ENCODE results near the gene UNC119B.

GRCh38 chr12:120684523-120684932 is 25.7 kb upstream of the UNC119B start:
- no peak for TF ChIP-seq POLR2A (IDR thresholded peaks at IDR 0.05; ENCODE audit: low read depth, low read length)
- no peak for TF ChIP-seq RCOR1 (IDR thresholded peaks at IDR 0.05; ENCODE audit: insufficient replicate concordance, low read length)
- TF ChIP-seq CTCF (conservative IDR thresholded peaks at IDR 0.05; ENCODE audit: low read depth, low read length), result no peak
- no peak for TF ChIP-seq BHLHE40 (IDR thresholded peaks at IDR 0.05; ENCODE audit: low read depth, low read length)
- no peak for TF ChIP-seq MAZ (IDR thresholded peaks at IDR 0.05; ENCODE audit: borderline replicate concordance, low read depth, low read length)
- TF ChIP-seq SMC3 (IDR thresholded peaks at IDR 0.05; ENCODE audit: low read depth, low read length), result no peak
- TF ChIP-seq FOS (IDR thresholded peaks at IDR 0.05; ENCODE audit: low read depth, low read length), result no peak
- TF ChIP-seq CEBPB (IDR thresholded peaks at IDR 0.05; ENCODE audit: low read depth, low read length), result peak; percentile 74
- TF ChIP-seq RFX5 (IDR thresholded peaks at IDR 0.05; ENCODE audit: low read depth, low read length), result no peak
- no peak for TF ChIP-seq MXI1 (IDR thresholded peaks at IDR 0.05; ENCODE audit: borderline replicate concordance, low read depth, low read length)
- TF ChIP-seq USF2 (IDR thresholded peaks at IDR 0.05; ENCODE audit: low read depth, low read length), result no peak
- 0 out of 2 replicates have a peak, but pooled peaks have one; percentile 37 for TF ChIP-seq MAFK (IDR thresholded peaks at IDR 0.05; ENCODE audit: low read depth, low read length)

Measured in IMR-90 (cell line).